Stomach (tissue), 9 donors: ENCODE data around the gene SEMA4D. TPM values are rescaled to one million over a fixed set of nuclear protein-coding genes. Genes with fewer than 3 reads are reported as not detected.

Experiments
- DNase-seq, 2 donors: peaks; one replicate each; pipeline versions ENCODE4 v3.0.0 to v3.0.0-alpha.2; 2013 to 2019
- H3K27ac ChIP-seq, 5 donors: fragments of 200-600 bp in 4 of 5; sonication (generic) in 4 of 5; one replicate each; pipeline ENCODE4 v1.5.1; 2013 to 2019; ENCODE audit warnings: mild to moderate bottlenecking in 1 of 5, moderate library complexity in 1 of 5
- H3K27me3 ChIP-seq, 3 donors: fragments of 200-600 bp; sonication (generic); one replicate each; pipeline ENCODE4 v1.5.1; 2017 to 2019; ENCODE audit warnings: mixed run types in 1 of 3
- H3K36me3 ChIP-seq, 4 donors: fragments of 200-600 bp; sonication (generic); 1 replicate in 3 of 4; 2 replicates in 1 of 4; pipeline ENCODE4 v1.5.1; 2016 to 2019
- H3K4me1 ChIP-seq, 4 donors: fragments of 200-600 bp; sonication (generic); one replicate each; pipeline ENCODE4 v1.5.1; 2016 to 2019
- H3K4me3 ChIP-seq, 4 donors: fragments of 200-600 bp; sonication (generic) in 3 of 4; one replicate each; pipeline ENCODE4 v1.5.1; 2016 to 2019; ENCODE audit warnings: mild to moderate bottlenecking in 1 of 4
- H3K9me3 ChIP-seq, 4 donors: fragments of 200-600 bp; sonication (generic); one replicate each; pipeline ENCODE4 v1.5.1; 2016 to 2019
- CTCF ChIP-seq, 7 experiments: fragments of 450-650 bp in 4 of 7; fragments of 200-600 bp in 3 of 7; sonication (generic) in 3 of 7; IDR thresholded peaks; one replicate each; pipeline ENCODE4 v1.5.1; 2016 to 2019; ENCODE audit warnings: antibody characterized with exemption in 7 of 7, control low read depth in 2 of 7, mild to moderate bottlenecking in 1 of 7
- EP300 ChIP-seq: sonication (generic); formaldehyde crosslinking; IDR thresholded peaks from one replicate; pipeline ENCODE4 v1.6.1; 2017; ENCODE audit warnings: antibody characterized with exemption
- POLR2A ChIP-seq, 4 donors: fragments of 450-650 bp; IDR thresholded peaks; one replicate each; pipeline ENCODE4 v1.6.1; 2016; ENCODE audit warnings: antibody characterized with exemption in 4 of 4, control low read depth in 2 of 4, mild to moderate bottlenecking in 1 of 4, moderate library complexity in 1 of 4
- POLR2AphosphoS5 ChIP-seq, 3 donors: sonication (generic); formaldehyde crosslinking; IDR thresholded peaks; one replicate each; pipeline ENCODE4 v1.6.1; 2016; ENCODE audit warnings: antibody characterized with exemption in 3 of 3
- WGBS, 5 donors: extraction: QIAGEN DNeasy Blood & Tissue Kit in 3 of 5; methylation state at CpG; one replicate each; pipeline versions ENCODE4 v1.1.5 to v1.1.7; 2013 to 2018; 5-methylcytosine and 5-hydroxymethylcytosine counted together
- intact Hi-C: fragments of 100-400 bp; cut with DNase I; formaldehyde crosslinking; loops from one replicate; pipeline ENCODE4 v1.15.1; 2023; ENCODE audit warnings: low total_unique reads
- polyA plus RNA-seq, 3 donors: library from polyadenylated mRNA; stranded (reverse); fragments of 200-250 nt; gene quantifications; one replicate each; pipeline ENCODE4 v1.2.3, GENCODE V29; 2013
- total RNA-seq, 5 donors: library from RNA; depleted of rRNA; stranded (reverse); fragments of >200 nt; gene quantifications; one replicate each; pipeline versions ENCODE4 v1.1.0 to v1.2.3, GENCODE V29; 2014 to 2016
- donor health status: healthy with polysubstance abuse.
- donor health status: Bipolar disorder and iron deficiency.
- donor health status: healthy.

Gene SEMA4D
- total and polyA plus RNA-seq, 8 donors = 4.9 to 43.3 (median 12.5) TPM

GRCh38 chr9:89532944-89533343 is 35.0 kb upstream of the SEMA4D start:
- no peak overlapping the region for H3K27ac ChIP-seq
- no peaks in the 10 kb centered on the region for H3K9me3 ChIP-seq
- no peak for DNase-seq
- H3K4me3 ChIP-seq = no peak overlapping the region
- TF ChIP-seq CTCF (IDR thresholded peaks at IDR 0.05) (no peak), EP300 (no peak), POLR2A (IDR thresholded peaks at IDR 0.05) (no peak), POLR2AphosphoS5 (IDR thresholded peaks at IDR 0.05) (no peak)
- 85 to 100% (median 94%) methylated on average over 1 of the region's 1 CpG for whole genome bisulfite sequencing, 5 donors
- no peaks in the 10 kb centered on the region for H3K36me3 ChIP-seq
- H3K27me3 ChIP-seq = no peaks in the 10 kb centered on the region
- intact Hi-C loops = no loop called here
- H3K4me1 ChIP-seq = peaks cover 0 to 27% (median 9%) of the 10 kb centered on the region in 4 donors

GRCh38 chr9:89532478-89532877 is 34.6 kb upstream of the SEMA4D start:
- no peaks in the 10 kb centered on the region for H3K27me3 ChIP-seq
- intact Hi-C loops = no loop called here
- peaks cover 0 to 32% (median 9%) of the 10 kb centered on the region in 4 donors for H3K4me1 ChIP-seq
- H3K4me3 ChIP-seq = no peak overlapping the region
- peak in 1 of 2 donors; percentile 28 for DNase-seq
- 33 to 58% (median 45%) methylated on average over 1 to 4 of the region's 4 CpGs for WGBS, 5 donors
- no peak for TF ChIP-seq POLR2AphosphoS5 (IDR thresholded peaks at IDR 0.05)
- TF ChIP-seq CTCF (IDR thresholded peaks at IDR 0.05) = no peak
- TF ChIP-seq POLR2A (IDR thresholded peaks at IDR 0.05) = no peak
- no peak for TF ChIP-seq EP300
- no peaks in the 10 kb centered on the region for H3K36me3 ChIP-seq
- no peak overlapping the region for H3K27ac ChIP-seq
- no peaks in the 10 kb centered on the region for H3K9me3 ChIP-seq

GRCh38 chr9:89531766-89532165 is 33.9 kb upstream of the SEMA4D start:
- H3K27ac ChIP-seq = no peak overlapping the region
- peak in 1 of 2 donors; percentile 1 for DNase-seq
- no peak overlapping the region for H3K4me3 ChIP-seq
- TF ChIP-seq POLR2AphosphoS5 (IDR thresholded peaks at IDR 0.05) (no peak), POLR2A (IDR thresholded peaks at IDR 0.05) (no peak), CTCF (IDR thresholded peaks at IDR 0.05) (no peak), EP300 (no peak)
- intact Hi-C loops = no loop called here
- no peaks in the 10 kb centered on the region for H3K36me3 ChIP-seq
- WGBS, 5 donors = 86 to 99% (median 93%) methylated on average over 2 to 4 of the region's 4 CpGs
- H3K4me1 ChIP-seq = peaks cover 0 to 39% (median 7%) of the 10 kb centered on the region in 4 donors
- H3K9me3 ChIP-seq = no peaks in the 10 kb centered on the region
- H3K27me3 ChIP-seq = no peaks in the 10 kb centered on the region

GRCh38 chr9:89530726-89531125 is 32.8 kb upstream of the SEMA4D start:
- intact Hi-C loops = no loop called here
- H3K4me1 ChIP-seq = peaks cover 0 to 49% (median 8%) of the 10 kb centered on the region in 4 donors
- DNase-seq = peak in 1 of 2 donors; percentile 1
- H3K27me3 ChIP-seq = no peaks in the 10 kb centered on the region
- no peak overlapping the region for H3K4me3 ChIP-seq
- H3K9me3 ChIP-seq = no peaks in the 10 kb centered on the region
- TF ChIP-seq POLR2AphosphoS5 (IDR thresholded peaks at IDR 0.05) = no peak
- no peak for TF ChIP-seq EP300
- no peak for TF ChIP-seq CTCF (IDR thresholded peaks at IDR 0.05)
- TF ChIP-seq POLR2A (IDR thresholded peaks at IDR 0.05) = no peak
- no peak overlapping the region for H3K27ac ChIP-seq
- no peaks in the 10 kb centered on the region for H3K36me3 ChIP-seq
- WGBS, 5 donors = 81 to 93% (median 90%) methylated on average over 6 of the region's 6 CpGs
